Spinal cord (tissue), 10 donors: Measurements from ENCODE around the gene CDH6. TPM values are rescaled to one million over a fixed set of nuclear protein-coding genes. Genes with fewer than 3 reads are reported as not detected.

Experiments used
- DNase-seq, 6 donors: peaks; one replicate each; pipeline versions ENCODE4 v3.0.0 to v3.0.0-alpha.2; 2013 to 2015; ENCODE audit warnings: low spot score in 6 of 6, low read depth in 4 of 6
- H3K27ac ChIP-seq: one replicate; pipeline ENCODE4 v1.5.1; 2013; ENCODE audit warnings: low read depth, low read length, control low read depth
- H3K27me3 ChIP-seq: one replicate; pipeline ENCODE4 v1.6.1; 2013; ENCODE audit warnings: low read length; ENCODE audit not compliant: control insufficient read depth, insufficient read depth
- H3K36me3 ChIP-seq: one replicate; pipeline ENCODE4 v1.6.1; 2013; ENCODE audit warnings: low read length; ENCODE audit not compliant: control insufficient read depth, insufficient read depth
- H3K4me1 ChIP-seq: one replicate; pipeline ENCODE4 v1.6.1; 2013; ENCODE audit warnings: low read length; ENCODE audit not compliant: control insufficient read depth, insufficient read depth
- H3K4me3 ChIP-seq: one replicate; pipeline ENCODE4 v1.5.1; 2013; ENCODE audit warnings: low read depth, low read length, control low read depth
- H3K9me3 ChIP-seq: one replicate; pipeline ENCODE4 v1.6.1; 2013; ENCODE audit warnings: low read length; ENCODE audit not compliant: control insufficient read depth, insufficient read depth
- WGBS: methylation state at CpG from one replicate; pipeline ENCODE4 v1.1.5; 2013; ENCODE audit warnings: missing lambda C conversion rate; ENCODE audit not compliant: insufficient coverage; 5-methylcytosine and 5-hydroxymethylcytosine counted together
- polyA plus RNA-seq, 2 donors: library from polyadenylated mRNA; unstranded; fragments of 120-200 nt; gene quantifications; one replicate each; pipeline ENCODE4 v1.2.1, GENCODE V29; 2013; ENCODE audit not compliant: insufficient read length in 2 of 2
- total RNA-seq, 2 donors: library from RNA; depleted of rRNA in 1 of 2; stranded (reverse); fragments of 120-200 nt in 1 of 2; fragments of >200 nt in 1 of 2; gene quantifications; one replicate each; pipeline versions ENCODE4 v1.2.3 to v1.2.4, GENCODE V29; 2013 to 2014
- donor health status: healthy.

Gene CDH6
- total and polyA plus RNA-seq, 4 donors = 25.8 to 50.9 (median 34.9) TPM

- Histone ChIP-seq H3K27me3 (no peaks in the 10 kb centered on the region), H3K4me1 (no peaks in the 10 kb centered on the region), H3K4me3 (no peak overlapping the region), H3K36me3 (no peaks in the 10 kb centered on the region), H3K27ac (no peak overlapping the region), H3K9me3 (no peaks in the 10 kb centered on the region)
- DNase-seq = no peak
Observed at GRCh38 chr5:31287985-31288384, 94.5 kb downstream of the CDH6 start.

- Histone ChIP-seq H3K4me1 (no peaks in the 10 kb centered on the region), H3K27ac (no peak overlapping the region), H3K4me3 (no peak overlapping the region), H3K27me3 (no peaks in the 10 kb centered on the region), H3K36me3 (no peaks in the 10 kb centered on the region), H3K9me3 (no peaks in the 10 kb centered on the region)
- 82% methylated on average over 2 of the region's 3 CpGs for WGBS
- DNase-seq = no peak
Observed at GRCh38 chr5:31289429-31289828, 95.9 kb downstream of the CDH6 start.

GRCh38 chr5:31291323-31291854, 97.9 kb downstream of the CDH6 start:
- no peaks in the 10 kb centered on the region for H3K36me3 ChIP-seq
- H3K27me3 ChIP-seq = no peaks in the 10 kb centered on the region
- H3K9me3 ChIP-seq = no peaks in the 10 kb centered on the region
- WGBS = 54% methylated on average over 3 of the region's 7 CpGs
- no peaks in the 10 kb centered on the region for H3K4me1 ChIP-seq
- DNase-seq = peak in 2 of 6 donors; percentile 4 to 72
- no peak overlapping the region for H3K4me3 ChIP-seq
- H3K27ac ChIP-seq = no peak overlapping the region

DNA sequence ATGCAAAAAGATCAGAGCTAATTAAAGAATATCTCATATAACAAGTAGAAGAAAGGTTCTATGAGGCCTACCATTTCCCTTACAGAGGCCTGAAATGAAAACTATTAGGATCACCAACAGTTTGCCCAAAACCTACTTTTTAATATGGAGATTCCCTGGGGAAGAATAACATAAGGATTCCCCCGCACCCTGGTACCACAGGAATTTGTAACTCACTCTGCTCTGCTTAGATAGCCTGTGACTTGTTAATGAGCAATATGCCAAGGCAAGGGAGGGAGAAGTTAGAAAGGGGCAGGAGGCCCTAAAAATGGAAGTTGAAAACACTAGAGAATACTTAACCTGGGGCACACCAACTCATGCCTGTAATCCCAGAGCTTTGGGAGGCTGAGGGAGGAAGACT, 107.0 kb downstream of the CDH6 start:
- no CpG with 5 or more reads among the region's 1 CpG for WGBS

DNA sequence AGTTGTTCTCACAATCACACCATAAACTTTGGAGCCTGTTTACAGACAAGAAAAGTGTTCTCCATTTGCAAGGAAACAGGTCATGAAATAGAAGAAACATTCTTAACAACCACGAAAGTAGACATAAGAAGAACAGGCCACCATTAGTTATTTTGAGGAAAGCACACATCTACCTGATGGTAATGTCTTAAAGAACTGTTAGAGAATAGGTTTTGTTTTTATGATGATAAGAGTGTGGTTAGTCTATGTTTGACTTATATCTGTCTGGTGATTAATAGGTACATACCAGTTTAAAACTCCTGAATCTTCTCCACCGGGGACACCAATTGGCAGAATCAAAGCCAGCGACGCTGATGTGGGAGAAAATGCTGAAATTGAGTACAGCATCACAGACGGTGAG, 108.3 kb downstream of the CDH6 start:
- 100% methylated on average over 1 of the region's 5 CpGs for WGBS
- no peak overlapping the region for H3K4me3 ChIP-seq
- H3K4me1 ChIP-seq = no peaks in the 10 kb centered on the region
- H3K27me3 ChIP-seq = no peaks in the 10 kb centered on the region
- H3K9me3 ChIP-seq = no peaks in the 10 kb centered on the region
- H3K27ac ChIP-seq = no peak overlapping the region
- H3K36me3 ChIP-seq = no peaks in the 10 kb centered on the region
- DNase-seq = no peak

More for the DNA sequence above, 107.0 kb downstream of the CDH6 start:
- H3K27ac ChIP-seq = no peak overlapping the region
- no peaks in the 10 kb centered on the region for H3K27me3 ChIP-seq
- no peaks in the 10 kb centered on the region for H3K36me3 ChIP-seq
- H3K4me3 ChIP-seq = no peak overlapping the region
- DNase-seq = no peak
- H3K9me3 ChIP-seq = no peaks in the 10 kb centered on the region
- H3K4me1 ChIP-seq = no peaks in the 10 kb centered on the region

DNA sequence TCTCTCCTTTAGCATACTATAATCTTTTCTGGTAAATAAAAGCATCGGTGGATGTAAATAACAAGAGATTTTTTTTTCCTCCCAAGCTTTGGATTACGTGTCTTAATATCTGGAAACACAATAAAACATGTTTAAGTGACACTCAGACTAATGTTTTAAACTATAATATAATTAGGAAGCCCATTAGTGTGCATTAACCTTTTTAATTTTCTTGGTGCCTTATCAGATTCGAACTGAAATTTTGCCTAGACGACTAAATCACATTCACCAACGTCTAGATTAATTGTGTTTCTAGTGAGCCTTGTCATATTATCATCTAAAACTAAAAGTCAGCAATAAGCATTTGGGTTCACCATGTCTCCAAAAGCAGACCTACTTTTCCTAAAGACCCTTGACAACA, 110.2 kb downstream of the CDH6 start:
- DNase-seq = no peak
- H3K4me1 ChIP-seq = no peaks in the 10 kb centered on the region
- no CpG with 5 or more reads among the region's 5 CpGs for WGBS
- no peak overlapping the region for H3K4me3 ChIP-seq
- no peaks in the 10 kb centered on the region for H3K9me3 ChIP-seq
- H3K27ac ChIP-seq = no peak overlapping the region
- H3K36me3 ChIP-seq = no peaks in the 10 kb centered on the region
- no peaks in the 10 kb centered on the region for H3K27me3 ChIP-seq

DNA sequence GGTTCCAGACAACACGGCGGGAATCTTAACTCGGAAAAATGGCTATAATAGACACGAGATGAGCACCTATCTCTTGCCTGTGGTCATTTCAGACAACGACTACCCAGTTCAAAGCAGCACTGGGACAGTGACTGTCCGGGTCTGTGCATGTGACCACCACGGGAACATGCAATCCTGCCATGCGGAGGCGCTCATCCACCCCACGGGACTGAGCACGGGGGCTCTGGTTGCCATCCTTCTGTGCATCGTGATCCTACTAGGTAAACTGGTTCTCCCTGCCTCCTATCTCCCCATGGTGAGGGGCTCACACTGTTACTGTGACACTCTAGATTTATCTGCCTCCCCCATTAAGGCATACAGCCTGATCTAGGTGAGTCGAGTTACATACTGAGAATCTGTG, 124.2 kb downstream of the CDH6 start:
- Histone ChIP-seq H3K36me3 (peaks cover 4% of the 10 kb centered on the region), H3K4me1 (no peaks in the 10 kb centered on the region), H3K9me3 (no peaks in the 10 kb centered on the region), H3K4me3 (no peak overlapping the region), H3K27me3 (no peaks in the 10 kb centered on the region), H3K27ac (no peak overlapping the region)
- no peak for DNase-seq
- WGBS = 93% methylated on average over 12 of the region's 13 CpGs

- Histone ChIP-seq H3K4me3 (no peak overlapping the region), H3K9me3 (no peaks in the 10 kb centered on the region), H3K27me3 (no peaks in the 10 kb centered on the region), H3K27ac (no peak overlapping the region), H3K36me3 (peaks cover 4% of the 10 kb centered on the region), H3K4me1 (no peaks in the 10 kb centered on the region)
- no peak for DNase-seq
- 94% methylated on average over 2 of the region's 4 CpGs for WGBS
Observed at GRCh38 chr5:31319335-31319734, 125.8 kb downstream of the CDH6 start.

GRCh38 chr5:31322946-31323345, 129.5 kb downstream of the CDH6 start:
- H3K27ac ChIP-seq = no peak overlapping the region
- H3K9me3 ChIP-seq = no peaks in the 10 kb centered on the region
- H3K27me3 ChIP-seq = no peaks in the 10 kb centered on the region
- WGBS = 95% methylated on average over 16 of the region's 18 CpGs
- no peaks in the 10 kb centered on the region for H3K36me3 ChIP-seq
- no peak for DNase-seq
- no peaks in the 10 kb centered on the region for H3K4me1 ChIP-seq
- no peak overlapping the region for H3K4me3 ChIP-seq

DNA sequence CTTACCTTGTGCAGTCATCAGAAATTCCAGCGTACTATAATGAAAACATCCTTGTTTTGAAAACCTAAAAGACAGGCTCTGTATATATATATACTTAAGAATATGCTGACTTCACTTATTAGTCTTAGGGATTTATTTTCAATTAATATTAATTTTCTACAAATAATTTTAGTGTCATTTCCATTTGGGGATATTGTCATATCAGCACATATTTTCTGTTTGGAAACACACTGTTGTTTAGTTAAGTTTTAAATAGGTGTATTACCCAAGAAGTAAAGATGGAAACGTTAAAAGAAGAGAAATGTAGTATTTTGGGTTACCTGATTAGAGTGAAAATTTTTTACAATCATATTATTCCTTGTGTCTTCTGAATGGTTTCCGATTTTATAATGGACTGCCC, 131.4 kb downstream of the CDH6 start:
- Histone ChIP-seq H3K36me3 (no peaks in the 10 kb centered on the region), H3K27ac (no peak overlapping the region), H3K9me3 (no peaks in the 10 kb centered on the region), H3K4me1 (no peaks in the 10 kb centered on the region), H3K4me3 (no peak overlapping the region), H3K27me3 (no peaks in the 10 kb centered on the region)
- WGBS = no CpG with 5 or more reads among the region's 3 CpGs
- DNase-seq = no peak
